Measurements from ENCODE around the gene EIF2S2.

DNA sequence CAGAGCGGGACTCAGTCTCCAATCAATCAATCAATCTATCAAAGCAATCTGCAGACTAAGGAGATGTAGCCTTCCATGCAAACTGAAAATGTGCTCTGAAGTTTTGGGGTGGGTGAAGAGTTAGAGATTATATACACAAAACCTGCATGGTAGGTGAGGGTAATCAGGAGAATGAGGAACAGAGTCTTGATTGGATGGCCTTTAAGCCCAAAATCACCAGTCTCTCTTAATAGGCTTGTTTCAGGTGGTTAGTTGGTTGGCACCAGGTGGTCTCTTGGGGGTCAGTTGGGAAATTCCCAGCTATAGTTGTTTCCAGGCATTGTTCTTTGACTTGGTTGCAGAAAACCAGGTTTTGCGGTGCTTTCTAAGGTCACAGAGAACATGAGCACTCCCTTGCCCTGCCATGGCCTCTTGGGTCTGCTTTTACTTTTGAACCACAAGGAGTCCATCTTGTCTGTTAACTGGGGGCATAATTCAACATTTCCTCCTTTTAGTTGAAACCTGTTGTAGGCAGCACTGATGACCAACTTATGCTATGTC, 33.3 kb upstream of the EIF2S2 start:
- TF ChIP-seq, protein P1, sequence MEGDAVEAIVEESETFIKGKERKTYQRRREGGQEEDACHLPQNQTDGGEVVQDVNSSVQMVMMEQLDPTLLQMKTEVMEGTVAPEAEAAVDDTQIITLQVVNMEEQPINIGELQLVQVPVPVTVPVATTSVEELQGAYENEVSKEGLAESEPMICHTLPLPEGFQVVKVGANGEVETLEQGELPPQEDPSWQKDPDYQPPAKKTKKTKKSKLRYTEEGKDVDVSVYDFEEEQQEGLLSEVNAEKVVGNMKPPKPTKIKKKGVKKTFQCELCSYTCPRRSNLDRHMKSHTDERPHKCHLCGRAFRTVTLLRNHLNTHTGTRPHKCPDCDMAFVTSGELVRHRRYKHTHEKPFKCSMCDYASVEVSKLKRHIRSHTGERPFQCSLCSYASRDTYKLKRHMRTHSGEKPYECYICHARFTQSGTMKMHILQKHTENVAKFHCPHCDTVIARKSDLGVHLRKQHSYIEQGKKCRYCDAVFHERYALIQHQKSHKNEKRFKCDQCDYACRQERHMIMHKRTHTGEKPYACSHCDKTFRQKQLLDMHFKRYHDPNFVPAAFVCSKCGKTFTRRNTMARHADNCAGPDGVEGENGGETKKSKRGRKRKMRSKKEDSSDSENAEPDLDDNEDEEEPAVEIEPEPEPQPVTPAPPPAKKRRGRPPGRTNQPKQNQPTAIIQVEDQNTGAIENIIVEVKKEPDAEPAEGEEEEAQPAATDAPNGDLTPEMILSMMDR (IDR thresholded peaks at IDR 0.05): no peak
- no peak for TF ChIP-seq EP300 (IDR thresholded peaks at IDR 0.05)
- TF ChIP-seq POLR2A (IDR thresholded peaks at IDR 0.05): no peak

Data from tibial nerve (tissue), 4 donors.